ENCODE measurements around the gene CCDC122.
A peak's percentile ranks its signal among the peaks of the same experiment; 100 is the strongest.

CCDC122 gene

GRCh38 chr13:43878892-43879754 is at the start of gene CCDC122:
Gene CCDC122, minus strand, starts transcription at chr13:43879740. Its CDS starts 10,364 bp downstream, at chr13:43869376.
- DNase-seq (ENCODE audit: low read depth): peak; percentile 62

DNA sequence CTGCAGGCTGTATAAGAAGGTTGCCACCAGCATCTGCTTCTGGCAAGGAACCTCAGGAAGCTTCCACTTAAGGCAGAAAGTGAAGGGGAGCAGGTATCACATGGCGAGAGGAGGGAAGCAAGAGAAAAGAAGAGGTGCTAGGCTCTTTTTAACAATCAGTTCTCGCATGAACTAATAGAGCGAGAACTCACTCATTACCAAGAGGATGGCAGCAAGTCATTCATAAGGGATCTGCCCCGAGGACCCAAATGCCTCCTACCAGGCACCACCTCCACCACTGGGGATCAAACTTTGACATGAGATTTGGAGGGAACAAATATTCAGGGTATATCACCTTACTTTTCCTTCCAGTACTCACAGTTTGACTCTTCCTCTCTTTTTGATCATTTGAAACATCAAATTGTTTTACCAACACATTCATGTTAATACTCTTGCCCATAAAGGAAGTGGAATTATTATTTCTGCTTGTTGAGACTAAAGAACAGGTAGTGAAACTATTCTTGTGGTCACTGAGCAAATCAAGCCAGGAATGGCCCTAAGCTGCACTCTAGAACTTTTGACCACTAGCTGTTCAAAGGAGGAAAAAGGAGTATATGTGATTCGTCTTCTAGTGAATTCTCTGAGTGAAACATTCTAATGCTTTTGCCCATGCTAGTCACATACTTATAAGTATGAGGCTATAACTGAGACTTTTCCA is 45.2 kb upstream of the CCDC122 start:
- no peak for DNase-seq (ENCODE audit: low read depth)

- DNase-seq (ENCODE audit: low read depth): no peak
Observed at GRCh38 chr13:43920965-43921674, 41.6 kb upstream of the CCDC122 start.

GRCh38 chr13:43918636-43919035 is 39.1 kb upstream of the CCDC122 start:
- DNase-seq (ENCODE audit: low read depth): no peak

DNA sequence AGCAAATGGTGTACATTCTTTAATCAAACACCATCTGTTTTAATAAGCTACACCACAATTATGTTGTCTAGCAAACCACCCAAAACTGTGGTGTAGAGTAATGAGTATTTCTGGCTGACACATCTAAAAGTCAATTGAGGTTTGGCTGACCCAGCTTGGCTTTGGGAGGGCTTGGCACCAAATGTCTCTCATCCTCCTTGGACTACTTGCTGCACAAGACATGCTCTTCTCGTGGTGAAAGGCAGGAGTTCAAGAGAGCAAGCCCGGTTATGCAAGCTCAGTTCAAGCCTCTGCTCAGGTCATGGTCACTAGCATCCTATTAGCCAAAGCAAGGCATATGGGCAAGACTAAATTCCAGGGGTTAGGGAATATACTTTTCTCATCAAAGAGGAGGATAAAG is 37.3 kb upstream of the CCDC122 start:
- DNase-seq (ENCODE audit: low read depth): no peak

- no peak for DNase-seq (ENCODE audit: low read depth)
Observed at GRCh38 chr13:43915451-43915850, 35.9 kb upstream of the CCDC122 start.

DNA sequence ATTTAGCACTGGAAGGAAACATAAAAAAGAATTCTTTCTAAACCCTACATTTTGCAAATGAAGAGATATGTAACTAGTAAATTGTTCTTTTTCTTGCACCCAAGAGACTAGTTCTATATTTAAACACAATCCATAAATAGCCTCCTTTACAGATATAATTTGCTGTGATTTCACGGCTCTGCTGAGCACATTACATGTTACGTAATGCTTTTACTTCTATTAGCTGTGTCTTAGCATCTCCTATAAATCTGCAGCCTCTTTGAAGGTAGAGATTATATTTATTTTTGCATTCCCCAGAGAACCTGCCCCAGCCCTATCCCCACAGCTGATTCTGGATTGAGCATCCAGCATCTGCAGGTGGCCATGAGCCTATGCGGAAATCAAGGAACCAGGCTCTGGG is 32.3 kb upstream of the CCDC122 start:
- no peak for DNase-seq (ENCODE audit: low read depth)

- no peak for DNase-seq (ENCODE audit: low read depth)
Observed at GRCh38 chr13:43911278-43911677, 31.7 kb upstream of the CCDC122 start.

DNA sequence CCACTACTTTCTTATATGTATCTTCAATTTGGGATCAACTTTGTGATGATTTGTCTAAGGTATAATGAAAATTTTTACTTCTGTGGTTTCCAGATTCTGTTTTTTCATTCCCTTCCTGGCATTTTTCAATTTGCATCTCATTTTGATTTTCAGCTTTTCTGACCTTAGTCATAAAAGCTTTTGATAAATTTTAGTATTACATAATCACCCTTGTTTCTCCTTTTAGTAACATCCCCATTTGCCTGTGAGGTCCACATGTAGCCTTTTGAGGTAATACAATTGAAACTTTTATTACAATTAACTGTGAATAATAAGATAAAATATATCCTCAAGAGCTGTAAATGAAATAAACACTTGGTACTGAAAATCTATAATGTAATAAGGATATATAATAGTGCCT is 31.3 kb upstream of the CCDC122 start:
- no peak for DNase-seq (ENCODE audit: low read depth)

DNA sequence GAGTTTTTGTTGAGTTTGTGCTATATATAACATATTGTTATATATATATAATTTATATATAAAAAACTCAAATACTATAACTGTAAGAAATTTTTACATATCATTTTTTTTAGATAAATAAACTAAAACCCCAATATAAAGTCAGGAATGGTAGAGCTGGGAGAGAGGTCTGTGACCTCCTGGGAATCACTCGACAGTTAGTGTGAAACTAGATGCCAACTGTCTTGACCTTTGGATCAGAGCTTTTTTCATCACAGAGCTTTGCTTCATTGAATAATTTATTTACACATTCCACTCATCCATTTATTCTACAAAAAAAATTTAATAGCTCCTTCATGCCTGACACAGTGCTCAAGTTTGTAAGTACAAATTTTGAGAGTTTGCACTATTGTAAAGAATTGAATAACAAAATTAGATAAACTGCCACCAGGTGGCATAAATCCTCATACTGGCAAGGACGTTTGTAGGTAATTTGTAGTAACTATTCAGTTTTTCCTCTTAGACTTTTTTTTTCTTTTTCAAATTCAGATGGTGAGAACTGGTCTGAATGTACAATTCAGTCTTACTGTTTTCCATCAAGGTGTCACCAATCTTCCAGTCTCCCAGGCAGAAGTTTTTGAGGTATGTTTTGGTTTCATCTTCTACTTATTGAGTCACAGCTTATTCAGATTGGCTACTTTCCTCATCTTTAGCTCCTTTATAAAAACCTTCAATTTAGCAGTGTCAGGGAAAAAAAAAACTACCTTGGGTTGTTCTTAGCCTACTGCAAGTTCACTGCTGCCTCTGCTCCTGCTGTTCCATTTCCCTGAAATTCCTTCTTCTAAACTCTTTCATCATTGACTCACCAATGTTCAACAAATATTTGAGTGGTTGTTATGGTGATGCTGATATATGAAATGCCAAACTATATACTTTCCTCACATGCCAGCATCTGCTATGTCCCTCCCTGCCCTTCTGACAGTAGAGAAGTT is 28.9 kb upstream of the CCDC122 start:
- DNase-seq (ENCODE audit: low read depth): no peak

DNA sequence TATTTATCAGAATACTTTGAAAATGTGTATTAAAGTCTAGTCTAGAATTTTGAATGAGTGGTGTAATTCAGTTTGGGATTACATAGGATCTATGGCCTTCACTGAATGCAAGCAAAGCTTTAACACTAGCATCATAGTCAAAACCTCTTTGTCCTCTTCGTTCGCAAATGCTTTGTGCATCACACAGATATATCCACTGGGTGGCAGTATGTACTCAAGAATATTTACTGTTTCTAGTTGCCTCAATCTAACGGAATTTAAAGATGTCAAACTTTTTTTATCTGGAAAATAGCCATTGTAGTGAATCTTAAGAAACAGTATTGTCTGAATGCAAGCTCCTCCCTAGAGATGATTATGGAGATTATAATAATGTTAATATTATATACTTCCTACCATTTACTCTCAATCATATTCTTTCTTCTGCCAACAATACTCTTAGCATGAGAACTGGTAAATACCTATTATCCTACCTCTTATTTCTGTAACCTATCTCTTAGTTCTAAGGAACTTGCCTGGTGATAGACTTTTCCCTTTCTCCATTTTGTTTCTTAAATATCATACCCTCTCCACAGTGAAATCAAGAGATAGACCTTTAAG is 26.0 kb upstream of the CCDC122 start:
- DNase-seq (ENCODE audit: low read depth): no peak

DNA sequence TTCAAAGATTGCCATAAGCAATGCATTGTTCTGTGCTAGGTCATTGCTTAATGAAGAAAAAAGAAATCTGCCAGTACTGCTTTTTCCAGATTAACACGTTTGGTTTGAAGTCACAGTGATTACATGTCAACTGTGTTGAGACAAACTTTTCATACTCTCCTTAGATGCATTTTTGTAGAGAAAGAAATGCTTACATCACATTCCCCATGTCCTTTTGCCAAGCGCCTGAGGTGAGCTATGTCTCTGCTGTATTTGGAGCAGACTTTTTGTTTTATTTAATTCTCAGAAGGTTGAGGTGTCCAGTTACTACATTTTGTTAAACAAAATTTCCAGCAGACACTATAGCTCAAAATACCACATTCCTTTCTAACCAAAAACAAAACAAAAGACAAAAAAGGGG is 16.4 kb upstream of the CCDC122 start:
- no peak for DNase-seq (ENCODE audit: low read depth)

- DNase-seq (ENCODE audit: low read depth): no peak
Observed at GRCh38 chr13:43894438-43894837, 14.9 kb upstream of the CCDC122 start.

GRCh38 chr13:43884222-43884621 is 4.7 kb upstream of the CCDC122 start:
- no peak for DNase-seq (ENCODE audit: low read depth)

- DNase-seq (ENCODE audit: low read depth): no peak
Observed at GRCh38 chr13:43883631-43884030, 4.1 kb upstream of the CCDC122 start.

DNA sequence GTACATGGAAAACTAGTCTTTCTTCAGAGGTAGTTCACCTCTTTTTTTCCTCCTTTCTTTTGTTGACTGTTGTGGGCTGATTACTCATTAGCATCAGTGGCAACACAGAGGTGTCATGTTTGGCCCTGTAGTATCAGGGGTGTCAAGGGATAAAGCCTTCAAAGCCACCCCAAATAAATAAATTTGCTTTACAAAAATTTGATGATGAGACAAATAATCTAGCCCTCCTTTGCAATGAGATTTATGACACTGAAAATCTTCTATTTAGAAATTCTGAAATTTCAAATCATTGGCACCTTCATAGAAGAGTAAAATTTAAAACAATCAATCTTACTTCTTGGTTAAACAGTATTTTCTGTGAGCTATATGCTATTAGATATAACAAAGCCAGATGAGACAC is 2.0 kb upstream of the CCDC122 start:
- DNase-seq (ENCODE audit: low read depth): no peak

- no peak for DNase-seq (ENCODE audit: low read depth)
Observed at GRCh38 chr13:43880926-43881325, 1.4 kb upstream of the CCDC122 start.

GRCh38 chr13:43880214-43880855 is 795 bp upstream of the CCDC122 start:
- DNase-seq (ENCODE audit: low read depth): no peak

- DNase-seq (ENCODE audit: low read depth): no peak
Observed at GRCh38 chr13:43879755-43880181, 228 bp upstream of the CCDC122 start, which contains the start of gene LACC1. Gene LACC1, plus strand, starts transcription at chr13:43879904. Its CDS starts 1,082 bp downstream, at chr13:43880986.

DNA sequence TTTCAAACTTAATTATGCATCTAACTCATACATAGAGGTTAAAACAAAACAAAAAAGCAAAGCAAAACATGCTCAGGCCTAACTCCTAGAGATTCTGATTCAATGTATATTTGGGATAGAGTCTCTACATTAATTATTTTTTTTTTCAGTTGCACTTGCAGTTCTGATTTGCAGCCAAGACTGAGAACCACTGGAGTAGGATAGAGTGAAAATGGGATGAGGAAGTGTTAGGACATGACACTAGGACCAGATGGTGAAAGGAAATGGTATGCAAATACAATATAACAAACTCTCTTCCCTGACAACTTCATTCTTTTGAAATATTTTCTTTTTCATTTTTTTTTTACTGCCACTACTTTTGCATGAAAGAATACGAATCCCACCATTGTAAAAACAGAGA is 1.8 kb downstream of the CCDC122 start:
- DNase-seq (ENCODE audit: low read depth): no peak

DNA sequence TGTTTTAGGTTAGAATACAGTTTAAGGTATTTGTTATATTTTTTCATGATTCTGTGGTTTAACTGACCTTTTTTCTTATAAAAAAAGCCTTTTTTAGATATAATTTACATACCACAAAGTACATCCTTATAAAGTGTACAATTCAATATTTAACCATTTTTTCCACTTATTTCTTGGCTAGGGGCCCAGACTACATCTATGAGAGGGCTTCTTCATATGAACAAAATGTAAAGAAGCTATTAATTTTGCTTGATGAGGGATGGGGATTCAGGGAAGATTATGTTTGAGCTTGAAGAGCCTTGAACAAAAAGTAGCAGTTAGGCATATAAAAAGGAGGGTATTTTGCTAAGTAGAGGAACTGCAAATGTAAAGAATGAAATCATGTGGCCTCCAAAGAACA is 2.2 kb downstream of the CCDC122 start:
- no peak for DNase-seq (ENCODE audit: low read depth)
